Measurements from ENCODE around the gene POU2F1. TPM values are rescaled to one million over a fixed set of nuclear protein-coding genes. Genes with fewer than 3 reads are reported as not detected.

POU2F1 gene
- total and polyA plus RNA-seq, 2 experiments from 2014 or later, result 38.8 to 66.1 TPM

- ATAC-seq (no peak), DNase-seq (ENCODE audit: low spot score) (no peak)
- no peak overlapping the region for H3K4me3 Mint-ChIP-seq
- no peaks in the 10 kb centered on the region for H3K36me3 Mint-ChIP-seq (ENCODE audit: low read depth)
- Histone ChIP-seq H4K20me1 (replicated peaks; ENCODE audit: insufficient read depth) (peaks cover 27% of the 10 kb centered on the region), H3K4me1 (ENCODE audit: insufficient read depth) (peaks cover 82% of the 10 kb centered on the region), H3K27ac (ENCODE audit: low read depth) (no peak overlapping the region), H3F3A (replicated peaks; ENCODE audit: low read depth) (no peaks in the 10 kb centered on the region), H3K4me2 (peak overlapping the region; percentile 61), H2AFZ (no peak overlapping the region), H3K27me3 (ENCODE audit: insufficient read depth) (no peaks in the 10 kb centered on the region), H3K79me2 (replicated peaks; ENCODE audit: insufficient read depth) (peaks cover 100% of the 10 kb centered on the region), H3K36me3 (ENCODE audit: insufficient read depth) (no peaks in the 10 kb centered on the region), H3K4me3 (no peak overlapping the region), H3K9me2 (ENCODE audit: insufficient read depth) (no peaks in the 10 kb centered on the region)
- TF ChIP-seq ZNF331 (CRISPR knock-in tag; IDR thresholded peaks at IDR 0.05; ENCODE audit: low read depth) (no peak), CREB1 (CRISPR knock-in tag; IDR thresholded peaks at IDR 0.05; ENCODE audit: low read depth) (no peak), EZH2phosphoT487 (IDR thresholded peaks at IDR 0.05; ENCODE audit: unreplicated experiment) (no peak), POLR2AphosphoS5 (IDR thresholded peaks at IDR 0.05; ENCODE audit: low read depth) (no peak), STAT1 (IDR thresholded peaks at IDR 0.05; ENCODE audit: unreplicated experiment) (no peak), CTCF (conservative IDR thresholded peaks at IDR 0.05; ENCODE audit: low read depth in 2 of 2) (no peak), ZNF114 (CRISPR knock-in tag; IDR thresholded peaks at IDR 0.05) (no peak), JUNB (IDR thresholded peaks at IDR 0.05; ENCODE audit: unreplicated experiment) (no peak), ETS1 (IDR thresholded peaks at IDR 0.05) (no peak), EZH2 (IDR thresholded peaks at IDR 0.05; ENCODE audit: low read depth, unreplicated experiment) (no peak), NANOG (IDR thresholded peaks at IDR 0.05; ENCODE audit: borderline replicate concordance) (no peak)
- TF ChIP-seq, protein P1, sequence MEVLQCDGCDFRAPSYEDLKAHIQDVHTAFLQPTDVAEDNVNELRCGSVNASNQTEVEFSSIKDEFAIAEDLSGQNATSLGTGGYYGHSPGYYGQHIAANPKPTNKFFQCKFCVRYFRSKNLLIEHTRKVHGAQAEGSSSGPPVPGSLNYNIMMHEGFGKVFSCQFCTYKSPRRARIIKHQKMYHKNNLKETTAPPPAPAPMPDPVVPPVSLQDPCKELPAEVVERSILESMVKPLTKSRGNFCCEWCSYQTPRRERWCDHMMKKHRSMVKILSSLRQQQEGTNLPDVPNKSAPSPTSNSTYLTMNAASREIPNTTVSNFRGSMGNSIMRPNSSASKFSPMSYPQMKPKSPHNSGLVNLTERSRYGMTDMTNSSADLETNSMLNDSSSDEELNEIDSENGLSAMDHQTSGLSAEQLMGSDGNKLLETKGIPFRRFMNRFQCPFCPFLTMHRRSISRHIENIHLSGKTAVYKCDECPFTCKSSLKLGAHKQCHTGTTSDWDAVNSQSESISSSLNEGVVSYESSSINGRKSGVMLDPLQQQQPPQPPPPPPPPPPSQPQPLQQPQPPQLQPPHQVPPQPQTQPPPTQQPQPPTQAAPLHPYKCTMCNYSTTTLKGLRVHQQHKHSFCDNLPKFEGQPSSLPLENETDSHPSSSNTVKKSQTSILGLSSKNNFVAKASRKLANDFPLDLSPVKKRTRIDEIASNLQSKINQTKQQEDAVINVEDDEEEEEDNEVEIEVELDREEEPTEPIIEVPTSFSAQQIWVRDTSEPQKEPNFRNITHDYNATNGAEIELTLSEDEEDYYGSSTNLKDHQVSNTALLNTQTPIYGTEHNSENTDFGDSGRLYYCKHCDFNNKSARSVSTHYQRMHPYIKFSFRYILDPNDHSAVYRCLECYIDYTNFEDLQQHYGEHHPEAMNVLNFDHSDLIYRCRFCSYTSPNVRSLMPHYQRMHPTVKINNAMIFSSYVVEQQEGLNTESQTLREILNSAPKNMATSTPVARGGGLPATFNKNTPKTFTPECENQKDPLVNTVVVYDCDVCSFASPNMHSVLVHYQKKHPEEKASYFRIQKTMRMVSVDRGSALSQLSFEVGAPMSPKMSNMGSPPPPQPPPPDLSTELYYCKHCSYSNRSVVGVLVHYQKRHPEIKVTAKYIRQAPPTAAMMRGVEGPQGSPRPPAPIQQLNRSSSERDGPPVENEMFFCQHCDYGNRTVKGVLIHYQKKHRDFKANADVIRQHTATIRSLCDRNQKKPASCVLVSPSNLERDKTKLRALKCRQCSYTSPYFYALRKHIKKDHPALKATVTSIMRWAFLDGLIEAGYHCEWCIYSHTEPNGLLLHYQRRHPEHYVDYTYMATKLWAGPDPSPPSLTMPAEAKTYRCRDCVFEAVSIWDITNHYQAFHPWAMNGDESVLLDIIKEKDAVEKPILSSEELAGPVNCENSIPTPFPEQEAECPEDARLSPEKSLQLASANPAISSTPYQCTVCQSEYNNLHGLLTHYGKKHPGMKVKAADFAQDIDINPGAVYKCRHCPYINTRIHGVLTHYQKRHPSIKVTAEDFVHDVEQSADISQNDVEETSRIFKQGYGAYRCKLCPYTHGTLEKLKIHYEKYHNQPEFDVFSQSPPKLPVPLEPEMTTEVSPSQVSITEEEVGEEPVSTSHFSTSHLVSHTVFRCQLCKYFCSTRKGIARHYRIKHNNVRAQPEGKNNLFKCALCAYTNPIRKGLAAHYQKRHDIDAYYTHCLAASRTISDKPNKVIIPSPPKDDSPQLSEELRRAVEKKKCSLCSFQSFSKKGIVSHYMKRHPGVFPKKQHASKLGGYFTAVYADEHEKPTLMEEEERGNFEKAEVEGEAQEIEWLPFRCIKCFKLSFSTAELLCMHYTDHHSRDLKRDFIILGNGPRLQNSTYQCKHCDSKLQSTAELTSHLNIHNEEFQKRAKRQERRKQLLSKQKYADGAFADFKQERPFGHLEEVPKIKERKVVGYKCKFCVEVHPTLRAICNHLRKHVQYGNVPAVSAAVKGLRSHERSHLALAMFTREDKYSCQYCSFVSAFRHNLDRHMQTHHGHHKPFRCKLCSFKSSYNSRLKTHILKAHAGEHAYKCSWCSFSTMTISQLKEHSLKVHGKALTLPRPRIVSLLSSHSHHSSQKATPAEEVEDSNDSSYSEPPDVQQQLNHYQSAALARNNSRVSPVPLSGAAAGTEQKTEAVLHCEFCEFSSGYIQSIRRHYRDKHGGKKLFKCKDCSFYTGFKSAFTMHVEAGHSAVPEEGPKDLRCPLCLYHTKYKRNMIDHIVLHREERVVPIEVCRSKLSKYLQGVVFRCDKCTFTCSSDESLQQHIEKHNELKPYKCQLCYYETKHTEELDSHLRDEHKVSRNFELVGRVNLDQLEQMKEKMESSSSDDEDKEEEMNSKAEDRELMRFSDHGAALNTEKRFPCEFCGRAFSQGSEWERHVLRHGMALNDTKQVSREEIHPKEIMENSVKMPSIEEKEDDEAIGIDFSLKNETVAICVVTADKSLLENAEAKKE (CRISPR knock-in tag; IDR thresholded peaks at IDR 0.05), result no peak
- TF ChIP-seq, protein P2, sequence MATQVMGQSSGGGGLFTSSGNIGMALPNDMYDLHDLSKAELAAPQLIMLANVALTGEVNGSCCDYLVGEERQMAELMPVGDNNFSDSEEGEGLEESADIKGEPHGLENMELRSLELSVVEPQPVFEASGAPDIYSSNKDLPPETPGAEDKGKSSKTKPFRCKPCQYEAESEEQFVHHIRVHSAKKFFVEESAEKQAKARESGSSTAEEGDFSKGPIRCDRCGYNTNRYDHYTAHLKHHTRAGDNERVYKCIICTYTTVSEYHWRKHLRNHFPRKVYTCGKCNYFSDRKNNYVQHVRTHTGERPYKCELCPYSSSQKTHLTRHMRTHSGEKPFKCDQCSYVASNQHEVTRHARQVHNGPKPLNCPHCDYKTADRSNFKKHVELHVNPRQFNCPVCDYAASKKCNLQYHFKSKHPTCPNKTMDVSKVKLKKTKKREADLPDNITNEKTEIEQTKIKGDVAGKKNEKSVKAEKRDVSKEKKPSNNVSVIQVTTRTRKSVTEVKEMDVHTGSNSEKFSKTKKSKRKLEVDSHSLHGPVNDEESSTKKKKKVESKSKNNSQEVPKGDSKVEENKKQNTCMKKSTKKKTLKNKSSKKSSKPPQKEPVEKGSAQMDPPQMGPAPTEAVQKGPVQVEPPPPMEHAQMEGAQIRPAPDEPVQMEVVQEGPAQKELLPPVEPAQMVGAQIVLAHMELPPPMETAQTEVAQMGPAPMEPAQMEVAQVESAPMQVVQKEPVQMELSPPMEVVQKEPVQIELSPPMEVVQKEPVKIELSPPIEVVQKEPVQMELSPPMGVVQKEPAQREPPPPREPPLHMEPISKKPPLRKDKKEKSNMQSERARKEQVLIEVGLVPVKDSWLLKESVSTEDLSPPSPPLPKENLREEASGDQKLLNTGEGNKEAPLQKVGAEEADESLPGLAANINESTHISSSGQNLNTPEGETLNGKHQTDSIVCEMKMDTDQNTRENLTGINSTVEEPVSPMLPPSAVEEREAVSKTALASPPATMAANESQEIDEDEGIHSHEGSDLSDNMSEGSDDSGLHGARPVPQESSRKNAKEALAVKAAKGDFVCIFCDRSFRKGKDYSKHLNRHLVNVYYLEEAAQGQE (IDR thresholded peaks at IDR 0.05; ENCODE audit: unreplicated experiment), result no peak
- peak overlapping the region; percentile 67 for H3K27ac Mint-ChIP-seq
- peaks cover 73% of the 10 kb centered on the region for H3K4me1 Mint-ChIP-seq
- no peaks in the 10 kb centered on the region for H3K9me3 Mint-ChIP-seq
- no peaks in the 10 kb centered on the region for H3K27me3 Mint-ChIP-seq (ENCODE audit: insufficient read depth, low read depth, poor library complexity)
These were observed 9.2 kb downstream of the POU2F1 start for GRCh38 chr1:167229719-167230385.
